Ishikawa (cell line): Measurements from ENCODE around the gene ERBB4.

Experiments used
- CEBPB ChIP-seq: IDR thresholded peaks from 2 replicates; pipeline ENCODE4 v1.6.1; 2012
- CREB1 ChIP-seq: IDR thresholded peaks from 2 replicates; pipeline ENCODE4 v1.6.1; 2012; ENCODE audit warnings: low read depth
- EP300 ChIP-seq: IDR thresholded peaks from 2 replicates; pipeline ENCODE4 v1.6.1; 2012; ENCODE audit warnings: borderline replicate concordance
- FOXM1 ChIP-seq: IDR thresholded peaks from 2 replicates; pipeline ENCODE4 v1.6.1; 2012; ENCODE audit warnings: low read depth, borderline replicate concordance
- MAX ChIP-seq: IDR thresholded peaks from 2 replicates; pipeline ENCODE4 v1.6.1; 2012
- NFIC ChIP-seq: IDR thresholded peaks from 2 replicates; pipeline ENCODE4 v1.6.1; 2012
- RAD21 ChIP-seq: IDR thresholded peaks from 2 replicates; pipeline ENCODE4 v1.6.1; 2012; ENCODE audit warnings: low read depth
- REST ChIP-seq: IDR thresholded peaks from 2 replicates; pipeline ENCODE4 v1.6.1; 2012; ENCODE audit warnings: low read depth, mild to moderate bottlenecking
- TAF1 ChIP-seq: IDR thresholded peaks from 2 replicates; pipeline ENCODE4 v1.6.1; 2012; ENCODE audit warnings: low read depth, mild to moderate bottlenecking
- TEAD4 ChIP-seq: IDR thresholded peaks from 2 replicates; pipeline ENCODE4 v1.6.1; 2012
- USF1 ChIP-seq: IDR thresholded peaks from 2 replicates; pipeline ENCODE4 v1.6.1; 2012
- YY1 ChIP-seq: IDR thresholded peaks from 2 replicates; pipeline ENCODE4 v1.6.1; 2012; ENCODE audit warnings: low read depth
- ZBTB7A ChIP-seq: IDR thresholded peaks from 2 replicates; pipeline ENCODE4 v1.6.1; 2012; ENCODE audit warnings: low read depth

GRCh38 chr2:211396815-211397214 lies 1141.8 kb downstream of the ERBB4 start:
- TF ChIP-seq TAF1 = no peak
- no peak for TF ChIP-seq YY1
- no peak for TF ChIP-seq CEBPB
- no peak for TF ChIP-seq RAD21
- no peak for TF ChIP-seq EP300
- TF ChIP-seq MAX = no peak
- no peak for TF ChIP-seq CREB1
- no peak for TF ChIP-seq REST
- TF ChIP-seq FOXM1 = no peak
- no peak for TF ChIP-seq NFIC
- no peak for TF ChIP-seq TEAD4
- TF ChIP-seq ZBTB7A = no peak
- no peak for TF ChIP-seq USF1
